ENCODE measurements around the gene EHD1.

DNA sequence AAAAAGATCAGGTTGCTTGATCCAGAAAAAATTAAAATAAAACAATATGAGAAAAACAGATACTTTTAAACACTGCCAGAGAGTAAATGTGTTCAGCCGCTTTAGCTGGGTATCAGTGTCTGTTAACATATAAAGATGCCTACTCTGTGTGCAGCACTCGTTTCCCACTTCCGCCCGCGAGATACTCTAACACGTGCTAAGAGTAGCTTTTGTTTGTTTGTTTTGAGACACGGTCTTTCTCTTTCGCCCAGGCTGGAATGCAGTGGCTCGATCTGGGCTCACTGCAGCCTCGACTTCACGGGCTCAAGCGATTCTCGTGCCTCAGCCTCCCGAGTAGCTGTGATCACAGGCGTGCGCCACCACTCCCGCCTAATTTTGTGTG is 67.5 kb downstream of the EHD1 start:
- TF ChIP-seq, protein P1, sequence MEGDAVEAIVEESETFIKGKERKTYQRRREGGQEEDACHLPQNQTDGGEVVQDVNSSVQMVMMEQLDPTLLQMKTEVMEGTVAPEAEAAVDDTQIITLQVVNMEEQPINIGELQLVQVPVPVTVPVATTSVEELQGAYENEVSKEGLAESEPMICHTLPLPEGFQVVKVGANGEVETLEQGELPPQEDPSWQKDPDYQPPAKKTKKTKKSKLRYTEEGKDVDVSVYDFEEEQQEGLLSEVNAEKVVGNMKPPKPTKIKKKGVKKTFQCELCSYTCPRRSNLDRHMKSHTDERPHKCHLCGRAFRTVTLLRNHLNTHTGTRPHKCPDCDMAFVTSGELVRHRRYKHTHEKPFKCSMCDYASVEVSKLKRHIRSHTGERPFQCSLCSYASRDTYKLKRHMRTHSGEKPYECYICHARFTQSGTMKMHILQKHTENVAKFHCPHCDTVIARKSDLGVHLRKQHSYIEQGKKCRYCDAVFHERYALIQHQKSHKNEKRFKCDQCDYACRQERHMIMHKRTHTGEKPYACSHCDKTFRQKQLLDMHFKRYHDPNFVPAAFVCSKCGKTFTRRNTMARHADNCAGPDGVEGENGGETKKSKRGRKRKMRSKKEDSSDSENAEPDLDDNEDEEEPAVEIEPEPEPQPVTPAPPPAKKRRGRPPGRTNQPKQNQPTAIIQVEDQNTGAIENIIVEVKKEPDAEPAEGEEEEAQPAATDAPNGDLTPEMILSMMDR (IDR thresholded peaks at IDR 0.05): no peak
- TF ChIP-seq POLR2A (IDR thresholded peaks at IDR 0.05) (no peak), EP300 (IDR thresholded peaks at IDR 0.05; ENCODE audit: low read depth) (no peak), POLR2AphosphoS5 (IDR thresholded peaks at IDR 0.05) (no peak)
